Uterus (tissue), 4 donors: ENCODE data around the gene TRIM37. TPM values are rescaled to one million over a fixed set of nuclear protein-coding genes. Genes with fewer than 3 reads are reported as not detected.

ENCODE experiments used
- DNase-seq, 2 donors: peaks; one replicate each; pipeline ENCODE4 v3.0.0-alpha.2; 2019 to 2020
- H3K27ac ChIP-seq, 2 donors: fragments of 200-600 bp; sonication (generic); 1 replicate in 1 of 2; 2 replicates in 1 of 2; pipeline ENCODE4 v1.5.1; 2016 to 2018
- H3K27me3 ChIP-seq, 2 donors: fragments of 200-600 bp; sonication (generic); one replicate each; pipeline ENCODE4 v1.5.1; 2018 to 2019; ENCODE audit warnings: control low read depth in 1 of 2
- H3K36me3 ChIP-seq, 2 donors: fragments of 200-600 bp; sonication (generic); one replicate each; pipeline ENCODE4 v1.5.1; 2019; ENCODE audit warnings: control low read depth in 1 of 2
- H3K4me1 ChIP-seq, 2 donors: fragments of 200-600 bp; sonication (generic); one replicate each; pipeline ENCODE4 v1.5.1; 2018 to 2019; ENCODE audit warnings: control low read depth in 1 of 2
- H3K4me3 ChIP-seq, 2 donors: fragments of 200-600 bp; sonication (generic); 1 replicate in 1 of 2; 2 replicates in 1 of 2; pipeline ENCODE4 v1.5.1; 2018 to 2019; ENCODE audit warnings: mild to moderate bottlenecking in 1 of 2
- H3K9me3 ChIP-seq, 2 donors: fragments of 200-600 bp; sonication (generic); one replicate each; pipeline ENCODE4 v1.5.1; 2019; ENCODE audit warnings: control low read depth in 1 of 2
- CTCF ChIP-seq, 4 experiments: fragments of 200-600 bp in 2 of 4; fragments of 450-650 bp in 2 of 4; sonication (generic) in 2 of 4; IDR thresholded peaks; one replicate each; pipeline ENCODE4 v1.5.1; 2016 to 2019; ENCODE audit warnings: antibody characterized with exemption in 4 of 4, mild to moderate bottlenecking in 2 of 4, moderate library complexity in 1 of 4
- POLR2A ChIP-seq, 2 donors: fragments of 450-650 bp; IDR thresholded peaks; one replicate each; pipeline ENCODE4 v1.6.1; 2016; ENCODE audit warnings: antibody characterized with exemption in 2 of 2, mild to moderate bottlenecking in 1 of 2, moderate library complexity in 1 of 2
- intact Hi-C: fragments of 100-400 bp; cut with DNase I; formaldehyde crosslinking; loops from one replicate; pipeline ENCODE4 v1.15.1; 2023; ENCODE audit warnings: low total_unique reads
- total RNA-seq, 4 donors: library from RNA; depleted of rRNA in 3 of 4; stranded (reverse); fragments of >200 nt in 3 of 4; gene quantifications; one replicate each; pipeline versions ENCODE4 v1.1.0 to v1.2.4, GENCODE V29; 2014 to 2023
- donor health status: DM: yes; HTN: yes; CAD: no.

Gene TRIM37
- total RNA-seq, 4 donors from 2014 or later: 5.0 to 38.9 (median 21.4) TPM

- no peak for DNase-seq
- Histone ChIP-seq H3K27me3 (no peaks in the 10 kb centered on the region), H3K4me1 (no peaks in the 10 kb centered on the region), H3K9me3 (no peaks in the 10 kb centered on the region), H3K36me3 (no peaks in the 10 kb centered on the region), H3K4me3 (no peak overlapping the region), H3K27ac (no peak overlapping the region)
- intact Hi-C loops: no loop called here
- TF ChIP-seq POLR2A (IDR thresholded peaks at IDR 0.05) (no peak), CTCF (IDR thresholded peaks at IDR 0.05) (no peak)
Observed at GRCh38 chr17:59010026-59010425, 96.7 kb downstream of the TRIM37 start.

GRCh38 chr17:59008737-59009136, 97.9 kb downstream of the TRIM37 start:
- H3K36me3 ChIP-seq: no peaks in the 10 kb centered on the region
- no peak overlapping the region for H3K4me3 ChIP-seq
- no peaks in the 10 kb centered on the region for H3K9me3 ChIP-seq
- H3K4me1 ChIP-seq: no peaks in the 10 kb centered on the region
- TF ChIP-seq CTCF (IDR thresholded peaks at IDR 0.05) (no peak), POLR2A (IDR thresholded peaks at IDR 0.05) (no peak)
- no peak for DNase-seq
- intact Hi-C loops: no loop called here
- H3K27me3 ChIP-seq: no peaks in the 10 kb centered on the region
- H3K27ac ChIP-seq: no peak overlapping the region

- no peak overlapping the region for H3K27ac ChIP-seq
- no peak for DNase-seq
- no peaks in the 10 kb centered on the region for H3K4me1 ChIP-seq
- no peak overlapping the region for H3K4me3 ChIP-seq
- H3K27me3 ChIP-seq: no peaks in the 10 kb centered on the region
- H3K36me3 ChIP-seq: no peaks in the 10 kb centered on the region
- H3K9me3 ChIP-seq: no peaks in the 10 kb centered on the region
- intact Hi-C loops: no loop called here
- TF ChIP-seq CTCF (IDR thresholded peaks at IDR 0.05): no peak
- TF ChIP-seq POLR2A (IDR thresholded peaks at IDR 0.05): no peak
Observed at GRCh38 chr17:59007995-59008394, 98.7 kb downstream of the TRIM37 start.

GRCh38 chr17:59004338-59005111, 102.2 kb downstream of the TRIM37 start:
- intact Hi-C loops: no loop called here

More at GRCh38 chr17:59004338-59005111, 102.2 kb downstream of the TRIM37 start:
- no peaks in the 10 kb centered on the region for H3K36me3 ChIP-seq
- no peaks in the 10 kb centered on the region for H3K4me1 ChIP-seq
- no peaks in the 10 kb centered on the region for H3K27me3 ChIP-seq
- H3K9me3 ChIP-seq: no peaks in the 10 kb centered on the region
- H3K27ac ChIP-seq: peak overlapping the region in 1 of 2 donors; percentile 47
- no peak overlapping the region for H3K4me3 ChIP-seq
- DNase-seq: peak; percentile 50
- TF ChIP-seq CTCF (IDR thresholded peaks at IDR 0.05) (peak; percentile 87 to 93 (median 91)), POLR2A (IDR thresholded peaks at IDR 0.05) (no peak)
